IPS-18c (cell line): ENCODE measurements around the gene SAMD10.
"Not testable (repeated sequence)": the region's sequence is repeated elsewhere in the genome, so short reads cannot be mapped to it uniquely, and the experiment has no call there.

Experiments
- H3K4me3 ChIP-seq: 2 replicates; pipeline ENCODE4 v1.7.0; 2013; ENCODE audit warnings: low read depth, mild to moderate bottlenecking, low read length, moderate library complexity; ENCODE audit not compliant: insufficient read depth
- H3K9me3 ChIP-seq: one replicate; pipeline ENCODE4 v1.6.1; 2013; ENCODE audit warnings: mild to moderate bottlenecking, low read length, moderate library complexity; ENCODE audit not compliant: control insufficient read depth, insufficient read depth

SAMD10 gene

GRCh38 chr20:64006490-64006889 lies 27.0 kb upstream of the SAMD10 start:
- H3K4me3 ChIP-seq: no peak overlapping the region

GRCh38 chr20:64005394-64005793 lies 26.0 kb upstream of the SAMD10 start:
- H3K9me3 ChIP-seq: no peaks in the 10 kb centered on the region
- no peak overlapping the region for H3K4me3 ChIP-seq

More at GRCh38 chr20:64006490-64006889, 27.0 kb upstream of the SAMD10 start:
- no peaks in the 10 kb centered on the region for H3K9me3 ChIP-seq

GRCh38 chr20:64003960-64004725 lies 24.7 kb upstream of the SAMD10 start:
- Histone ChIP-seq H3K9me3 (no peaks in the 10 kb centered on the region), H3K4me3 (no peak overlapping the region)

GRCh38 chr20:64001607-64002011 lies 22.2 kb upstream of the SAMD10 start:
- H3K9me3 ChIP-seq: no peaks in the 10 kb centered on the region
- no peak overlapping the region for H3K4me3 ChIP-seq

GRCh38 chr20:64000906-64001305 lies 21.5 kb upstream of the SAMD10 start:
- H3K4me3 ChIP-seq: no peak overlapping the region
- no peaks in the 10 kb centered on the region for H3K9me3 ChIP-seq

- Histone ChIP-seq H3K9me3 (no peaks in the 10 kb centered on the region), H3K4me3 (no peak overlapping the region)
Measured at GRCh38 chr20:63982937-63983336, 3.5 kb upstream of the SAMD10 start.

GRCh38 chr20:63980806-63981728 lies 1.6 kb upstream of the SAMD10 start, which contains the start of gene PRPF6:
TSS of gene PRPF6 (plus strand) at chr20:63981132. CDS start at chr20:63981246, 114 bp downstream.
- H3K9me3 ChIP-seq: no peaks in the 10 kb centered on the region
- peak within 1 kb of the TSS; percentile 87 for H3K4me3 ChIP-seq

- no peaks in the 10 kb centered on the region for H3K9me3 ChIP-seq
- H3K4me3 ChIP-seq: peak overlapping the region; percentile 84
Measured at GRCh38 chr20:63980317-63980805, 919 bp upstream of the SAMD10 start.

- Histone ChIP-seq H3K9me3 (no peaks in the 10 kb centered on the region), H3K4me3 (peak overlapping the region; percentile 84)
Measured at GRCh38 chr20:63979229-63979556, 249 bp downstream of the SAMD10 start.

GRCh38 chr20:63978319-63979228 lies 868 bp downstream of the SAMD10 start:
- Histone ChIP-seq H3K4me3 (peak overlapping the region; percentile 84), H3K9me3 (no peaks in the 10 kb centered on the region)

GRCh38 chr20:63977739-63978276 lies 1.6 kb downstream of the SAMD10 start:
- no peaks in the 10 kb centered on the region for H3K9me3 ChIP-seq
- H3K4me3 ChIP-seq: no peak overlapping the region

GRCh38 chr20:63976980-63977738 lies 2.3 kb downstream of the SAMD10 start:
- H3K9me3 ChIP-seq: no peaks in the 10 kb centered on the region
- no peak overlapping the region for H3K4me3 ChIP-seq

- not testable (repeated sequence) for H3K9me3 ChIP-seq, H3K4me3 ChIP-seq
Measured at GRCh38 chr20:63976511-63976910, 2.9 kb downstream of the SAMD10 start.

GRCh38 chr20:63974402-63975200 lies 4.8 kb downstream of the SAMD10 start:
- H3K4me3 ChIP-seq: no peak overlapping the region
- H3K9me3 ChIP-seq: peaks cover 2% of the 10 kb centered on the region

- Histone ChIP-seq H3K9me3 (peaks cover 2% of the 10 kb centered on the region), H3K4me3 (peak overlapping the region; percentile 51; the same call in 1 of the 2 replicates)
Measured at GRCh38 chr20:63973636-63974401, 5.6 kb downstream of the SAMD10 start.
